CD4-positive, alpha-beta T cell (primary cell): ENCODE results near the gene ADAM10. TPM values are rescaled to one million over a fixed set of nuclear protein-coding genes. Genes with fewer than 3 reads are reported as not detected.

ENCODE experiments used
- ATAC-seq: fragments of 200-7000 bp; cut with Tn5 transposase; one replicate; pipeline ENCODE4 v1.10.0; 2022; ENCODE audit warnings: mild to moderate bottlenecking; ENCODE audit not compliant: poor library complexity
- CTCF ChIA-PET: fragments of 350-600 bp; sonication (Branson Sonifier 250); formaldehyde crosslinking; loops from one replicate; lab custom pipeline; 2021; ENCODE audit warnings: antibody characterized with exemption, inconsistent platforms; lab: Charles Lee
- POLR2A ChIA-PET: fragments of 350-600 bp; sonication (Branson Sonifier 250); formaldehyde crosslinking; loops from one replicate; lab custom pipeline; 2021; ENCODE audit warnings: antibody characterized with exemption, inconsistent platforms; lab: Charles Lee
- DNase-seq, 14 experiments: peaks; one replicate each; pipeline ENCODE4 v3.0.0-alpha.2; 2013 to 2020; ENCODE audit warnings: mixed read lengths in 2 of 14
- H3K27ac ChIP-seq, 2 donors: one replicate each; pipeline versions ENCODE4 v1.5.1 to v1.7.0; 2013; ENCODE audit warnings: low read length in 2 of 2, low read depth in 1 of 2, mild to moderate bottlenecking in 1 of 2
- H3K27me3 ChIP-seq, 2 experiments: 1 replicate in 1 of 2; 2 replicates in 1 of 2; pipeline versions ENCODE4 v1.6.1 to v1.7.0; 2013; ENCODE audit warnings: low read length in 2 of 2, control low read depth in 1 of 2, mild to moderate bottlenecking in 1 of 2, moderate library complexity in 1 of 2; ENCODE audit not compliant: insufficient read depth in 2 of 2, control insufficient read depth in 1 of 2
- H3K36me3 ChIP-seq: one replicate; pipeline ENCODE4 v1.6.1; 2013; ENCODE audit warnings: low read length, control low read depth; ENCODE audit not compliant: insufficient read depth
- H3K4me1 ChIP-seq: one replicate; pipeline ENCODE4 v1.6.1; 2013; ENCODE audit warnings: low read length, control low read depth; ENCODE audit not compliant: insufficient read depth
- H3K4me3 ChIP-seq: one replicate; pipeline ENCODE4 v1.5.1; 2013; ENCODE audit warnings: mild to moderate bottlenecking, low read length, moderate library complexity
- H3K9me3 ChIP-seq, 2 experiments: 1 replicate in 1 of 2; 2 replicates in 1 of 2; pipeline versions ENCODE4 v1.6.1 to v1.7.0; 2013; ENCODE audit warnings: low read length in 2 of 2, mild to moderate bottlenecking in 2 of 2, control low read depth in 1 of 2, moderate library complexity in 1 of 2; ENCODE audit not compliant: control insufficient read depth in 1 of 2, insufficient read depth in 1 of 2
- H3K27ac Mint-ChIP-seq: one replicate; pipeline ENCODE4 v1.8.0; 2020; ENCODE audit warnings: mixed read lengths
- H3K27me3 Mint-ChIP-seq: one replicate; pipeline ENCODE4 v1.8.0; 2021; ENCODE audit warnings: mixed read lengths
- H3K36me3 Mint-ChIP-seq: one replicate; pipeline ENCODE4 v1.8.0; 2021; ENCODE audit warnings: low read depth, mixed read lengths
- H3K4me1 Mint-ChIP-seq: one replicate; pipeline ENCODE4 v1.8.0; 2021; ENCODE audit warnings: low read depth, mixed read lengths
- H3K4me3 Mint-ChIP-seq: one replicate; pipeline ENCODE4 v1.8.0; 2020; ENCODE audit warnings: mild to moderate bottlenecking, mixed read lengths
- H3K9me3 Mint-ChIP-seq: one replicate; pipeline ENCODE4 v1.8.0; 2020; ENCODE audit warnings: mixed read lengths
- intact Hi-C, 2 experiments: fragments of 100-400 bp; cut with DNase I in 1 of 2; cut with micrococcal nuclease in 1 of 2; formaldehyde crosslinking; loops; one replicate each; pipeline versions ENCODE4 v1.15.1 to v1.9.0; 2023 to 2025; cut with DNase I, micrococcal nuclease
- total RNA-seq, 174 experiments: library from RNA in 2 of 174; stranded (reverse) in 2 of 174; gene quantifications; one replicate each; pipeline ENCODE4 v1.2.3 and lab custom pipeline; 2021 to 2026
- TF ChIP-seq, protein P1 (sequence below): fragments of 200-600 bp; IDR thresholded peaks from one replicate; pipeline ENCODE4 v1.8.0; 2022; ENCODE audit warnings: antibody characterized with exemption, mild to moderate bottlenecking

ADAM10 gene
- total RNA-seq, 2 experiments from 2014 or later, result 70.5 to 80.4 TPM

DNA sequence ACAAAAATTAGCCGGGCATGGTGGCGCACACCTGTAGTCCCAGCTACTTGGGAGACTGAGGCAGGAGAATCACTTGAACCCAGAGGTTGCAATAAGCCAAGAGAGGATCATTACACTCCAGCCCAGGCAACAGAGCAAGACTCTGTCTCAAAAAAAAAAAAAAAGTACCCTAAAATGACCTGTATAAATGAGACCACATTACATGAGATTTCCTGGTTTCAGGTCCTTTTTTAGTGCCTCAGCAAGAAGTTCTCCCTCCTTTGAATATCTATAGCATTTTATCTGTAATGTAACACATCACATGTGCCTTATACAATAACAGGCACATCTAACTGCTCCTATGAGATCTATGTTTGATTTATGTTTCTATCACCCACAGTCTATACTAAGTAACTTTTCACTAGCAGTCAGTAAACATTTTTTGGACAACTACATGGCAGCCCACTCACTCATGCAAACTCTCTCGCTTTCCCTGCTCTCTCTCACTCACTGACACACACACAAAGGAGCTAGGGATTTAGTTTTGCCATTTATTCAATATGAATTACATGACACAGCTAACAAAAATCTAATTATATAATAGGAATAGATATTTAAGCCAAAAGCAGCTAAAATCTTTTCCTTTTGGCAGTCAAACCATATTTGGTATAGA, 34.1 kb downstream of the ADAM10 start:
- Mint-ChIP-seq H3K27ac (no peak overlapping the region), H3K36me3 (peaks cover 61% of the 10 kb centered on the region), H3K9me3 (no peaks in the 10 kb centered on the region), H3K4me1 (peaks cover 39% of the 10 kb centered on the region), H3K4me3 (no peak overlapping the region), H3K27me3 (no peaks in the 10 kb centered on the region)
- ChIA-PET CTCF (no interaction called here), POLR2A (interaction anchor here (0.6 kb wide), 1 partner anchor 487 kb away, joined by 3 read pairs; no protein-coding TSS in a partner anchor)
- Histone ChIP-seq H3K36me3 (peaks cover 20% of the 10 kb centered on the region), H3K4me1 (no peaks in the 10 kb centered on the region), H3K27ac (no peak overlapping the region), H3K27me3 (no peaks in the 10 kb centered on the region), H3K4me3 (no peak overlapping the region), H3K9me3 (peaks cover 0 to 3% of the 10 kb centered on the region in 2 experiments)
- ATAC-seq, result no peak
- DNase-seq, result no peak
- intact Hi-C loops, result no loop called here
- TF ChIP-seq, protein P1, sequence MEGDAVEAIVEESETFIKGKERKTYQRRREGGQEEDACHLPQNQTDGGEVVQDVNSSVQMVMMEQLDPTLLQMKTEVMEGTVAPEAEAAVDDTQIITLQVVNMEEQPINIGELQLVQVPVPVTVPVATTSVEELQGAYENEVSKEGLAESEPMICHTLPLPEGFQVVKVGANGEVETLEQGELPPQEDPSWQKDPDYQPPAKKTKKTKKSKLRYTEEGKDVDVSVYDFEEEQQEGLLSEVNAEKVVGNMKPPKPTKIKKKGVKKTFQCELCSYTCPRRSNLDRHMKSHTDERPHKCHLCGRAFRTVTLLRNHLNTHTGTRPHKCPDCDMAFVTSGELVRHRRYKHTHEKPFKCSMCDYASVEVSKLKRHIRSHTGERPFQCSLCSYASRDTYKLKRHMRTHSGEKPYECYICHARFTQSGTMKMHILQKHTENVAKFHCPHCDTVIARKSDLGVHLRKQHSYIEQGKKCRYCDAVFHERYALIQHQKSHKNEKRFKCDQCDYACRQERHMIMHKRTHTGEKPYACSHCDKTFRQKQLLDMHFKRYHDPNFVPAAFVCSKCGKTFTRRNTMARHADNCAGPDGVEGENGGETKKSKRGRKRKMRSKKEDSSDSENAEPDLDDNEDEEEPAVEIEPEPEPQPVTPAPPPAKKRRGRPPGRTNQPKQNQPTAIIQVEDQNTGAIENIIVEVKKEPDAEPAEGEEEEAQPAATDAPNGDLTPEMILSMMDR, result no peak

DNA sequence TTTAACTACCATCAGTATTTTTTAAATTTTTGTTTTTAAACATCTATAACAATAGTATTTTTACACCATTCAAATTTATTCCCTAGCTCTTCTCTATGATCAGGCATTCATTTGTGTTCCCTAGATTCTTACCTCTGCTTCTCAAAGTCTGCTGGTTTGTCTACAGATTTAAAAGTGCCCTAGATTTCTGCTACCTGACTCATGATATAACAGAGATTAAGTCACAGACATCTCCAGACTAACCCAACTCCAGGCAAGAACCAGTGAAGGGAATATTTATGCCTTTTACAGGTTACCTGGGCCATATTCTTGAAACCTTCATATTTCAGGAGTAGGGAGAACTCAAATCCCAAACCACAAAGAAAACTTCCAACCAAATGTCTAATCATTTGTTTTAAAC, 38.8 kb downstream of the ADAM10 start:
- Histone ChIP-seq H3K4me1 (no peaks in the 10 kb centered on the region), H3K9me3 (no peaks in the 10 kb centered on the region), H3K4me3 (no peak overlapping the region), H3K27ac (no peak overlapping the region), H3K36me3 (peaks cover 13% of the 10 kb centered on the region), H3K27me3 (no peaks in the 10 kb centered on the region)
- no peak for ATAC-seq
- Mint-ChIP-seq H3K27me3 (no peaks in the 10 kb centered on the region), H3K4me1 (peaks cover 51% of the 10 kb centered on the region), H3K4me3 (no peak overlapping the region), H3K36me3 (peaks cover 65% of the 10 kb centered on the region), H3K27ac (no peak overlapping the region), H3K9me3 (no peaks in the 10 kb centered on the region)
- CTCF ChIA-PET, result interaction anchor here (0.6 to 1.5 kb wide), 2 partner anchors 10 to 135 kb away, joined by 3 to 5 read pairs; no protein-coding TSS in a partner anchor
- POLR2A ChIA-PET, result no interaction called here
- DNase-seq, result no peak
- TF ChIP-seq, protein P1, result no peak
- intact Hi-C loops, result loop anchor here in 1 of 2 experiments (2.0 kb wide), 1 partner anchor 14 kb away; no protein-coding TSS in a partner anchor

DNA sequence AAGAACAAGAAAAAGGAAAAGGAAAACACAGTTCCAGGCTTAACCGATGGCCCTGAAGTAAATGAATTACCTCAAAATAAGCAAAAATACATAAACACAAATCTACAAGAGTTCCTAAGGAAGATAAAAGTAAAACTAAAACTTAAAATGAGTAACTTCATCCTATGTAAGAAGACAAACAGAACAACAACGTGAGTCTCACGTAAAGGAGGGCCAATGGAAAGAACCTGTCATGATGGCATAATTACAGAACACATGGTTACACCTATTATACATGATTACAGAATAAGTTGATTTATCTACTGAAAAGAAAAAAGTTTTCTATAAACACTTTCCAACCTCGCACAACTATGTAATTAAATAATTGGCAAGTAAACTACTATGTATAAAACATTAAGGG, 42.1 kb downstream of the ADAM10 start:
- H3K27ac Mint-ChIP-seq, result no peak overlapping the region
- no peak overlapping the region for H3K4me3 Mint-ChIP-seq
- TF ChIP-seq, protein P1, result no peak
- no peaks in the 10 kb centered on the region for H3K27me3 ChIP-seq
- no peak overlapping the region for H3K4me3 ChIP-seq
- H3K36me3 ChIP-seq, result peaks cover 5% of the 10 kb centered on the region
- ATAC-seq (no peak), DNase-seq (no peak)
- H3K9me3 ChIP-seq, result peaks cover 0 to 4% of the 10 kb centered on the region in 2 experiments
- H3K9me3 Mint-ChIP-seq, result no peaks in the 10 kb centered on the region
- peaks cover 61% of the 10 kb centered on the region for H3K36me3 Mint-ChIP-seq
- H3K4me1 ChIP-seq, result no peaks in the 10 kb centered on the region
- intact Hi-C loops, result no loop called here
- POLR2A ChIA-PET, result no interaction called here
- CTCF ChIA-PET, result interaction anchor here (0.6 kb wide), 1 partner anchor 1369 kb away, joined by 3 read pairs; no protein-coding TSS in a partner anchor
- H3K4me1 Mint-ChIP-seq, result peaks cover 68% of the 10 kb centered on the region
- no peak overlapping the region for H3K27ac ChIP-seq
- H3K27me3 Mint-ChIP-seq, result no peaks in the 10 kb centered on the region
